CD4-positive, CD25-positive, alpha-beta regulatory T cell (primary cell): ENCODE results near the gene AWAT1. TPM values are rescaled to one million over a fixed set of nuclear protein-coding genes. Genes with fewer than 3 reads are reported as not detected.

ENCODE experiments used
- ATAC-seq, 2 donors: fragments of 150-1000 bp; cut with Tn5 transposase; one replicate each; pipeline ENCODE4 v1.10.0; 2021; ENCODE audit warnings: low read depth in 2 of 2, moderate number of reproducible peaks in 2 of 2, moderate library complexity in 1 of 2
- DNase-seq, 3 donors: peaks; one replicate each; pipeline versions ENCODE4 v3.0.0 to v3.0.0-alpha.2; 2012 to 2022; ENCODE audit warnings: mixed read lengths in 1 of 3
- H3K27ac ChIP-seq: one replicate; pipeline ENCODE4 v1.7.0; 2013; ENCODE audit warnings: mild to moderate bottlenecking, low read length; ENCODE audit not compliant: insufficient read depth, poor library complexity, severe bottlenecking
- H3K27me3 ChIP-seq: one replicate; pipeline ENCODE4 v1.7.0; 2013; ENCODE audit warnings: low read length; ENCODE audit not compliant: control insufficient read depth, insufficient read depth
- H3K36me3 ChIP-seq: one replicate; pipeline ENCODE4 v1.7.0; 2013; ENCODE audit warnings: mild to moderate bottlenecking, low read length, moderate library complexity; ENCODE audit not compliant: control insufficient read depth, insufficient read depth
- H3K4me1 ChIP-seq: 2 replicates; pipeline ENCODE4 v1.7.0; 2013; ENCODE audit warnings: mild to moderate bottlenecking, low read length; ENCODE audit not compliant: insufficient read depth, control insufficient read depth, poor library complexity, severe bottlenecking
- H3K4me3 ChIP-seq: one replicate; pipeline ENCODE4 v1.7.0; 2013; ENCODE audit warnings: low read depth, mild to moderate bottlenecking, low read length, moderate library complexity
- H3K9me3 ChIP-seq, 2 experiments: 1 replicate in 1 of 2; 2 replicates in 1 of 2; pipeline ENCODE4 v1.7.0; 2013; ENCODE audit warnings: low read length in 2 of 2, mild to moderate bottlenecking in 1 of 2, moderate library complexity in 1 of 2; ENCODE audit not compliant: control insufficient read depth in 2 of 2
- H3K27ac Mint-ChIP-seq, 3 donors: one replicate each; pipeline ENCODE4 v1.8.0; 2020 to 2022; ENCODE audit warnings: mild to moderate bottlenecking in 3 of 3, mixed read lengths in 3 of 3, moderate library complexity in 2 of 3
- H3K27me3 Mint-ChIP-seq: one replicate; pipeline ENCODE4 v1.8.0; 2022; ENCODE audit warnings: mild to moderate bottlenecking, mixed read lengths
- H3K36me3 Mint-ChIP-seq: one replicate; pipeline ENCODE4 v1.8.0; 2020; ENCODE audit warnings: mixed read lengths
- H3K4me1 Mint-ChIP-seq, 4 donors: one replicate each; pipeline ENCODE4 v1.8.0; 2020 to 2022; ENCODE audit warnings: mixed read lengths in 4 of 4, mild to moderate bottlenecking in 1 of 4
- H3K4me3 Mint-ChIP-seq, 4 donors: one replicate each; pipeline ENCODE4 v1.8.0; 2020 to 2022; ENCODE audit warnings: mild to moderate bottlenecking in 4 of 4, mixed read lengths in 4 of 4, moderate library complexity in 3 of 4
- H3K9me3 Mint-ChIP-seq, 7 donors: one replicate each; pipeline ENCODE4 v1.8.0; 2020 to 2022; ENCODE audit warnings: mixed read lengths in 7 of 7, mild to moderate bottlenecking in 3 of 7, moderate library complexity in 2 of 7
- polyA plus RNA-seq, 4 donors: library from polyadenylated mRNA; unstranded; fragments of 300-500 nt; fragmentation: Illumina TruSeq; gene quantifications; one replicate each; pipeline ENCODE4 v1.2.3, GENCODE V29; 2021
- total RNA-seq: library from RNA; stranded (reverse); gene quantifications from one replicate; pipeline ENCODE4 v1.2.3, GENCODE V29; 2022

Gene AWAT1
- total and polyA plus RNA-seq, 5 donors from 2014 or later = not detected

GRCh38 chrX:70252491-70252890 lies 18.0 kb downstream of the AWAT1 start:
- Histone ChIP-seq H3K4me1 (no peaks in the 10 kb centered on the region), H3K27ac (no peak overlapping the region), H3K27me3 (no peaks in the 10 kb centered on the region), H3K4me3 (no peak overlapping the region), H3K9me3 (no peaks in the 10 kb centered on the region), H3K36me3 (no peaks in the 10 kb centered on the region)
- H3K9me3 Mint-ChIP-seq = peaks cover 0 to 4% (median 0%) of the 10 kb centered on the region in 7 donors
- no peaks in the 10 kb centered on the region for H3K4me1 Mint-ChIP-seq
- DNase-seq (no peak), ATAC-seq (no peak)
- H3K36me3 Mint-ChIP-seq = no peaks in the 10 kb centered on the region
- no peak overlapping the region for H3K27ac Mint-ChIP-seq
- no peaks in the 10 kb centered on the region for H3K27me3 Mint-ChIP-seq
- no peak overlapping the region for H3K4me3 Mint-ChIP-seq

DNA sequence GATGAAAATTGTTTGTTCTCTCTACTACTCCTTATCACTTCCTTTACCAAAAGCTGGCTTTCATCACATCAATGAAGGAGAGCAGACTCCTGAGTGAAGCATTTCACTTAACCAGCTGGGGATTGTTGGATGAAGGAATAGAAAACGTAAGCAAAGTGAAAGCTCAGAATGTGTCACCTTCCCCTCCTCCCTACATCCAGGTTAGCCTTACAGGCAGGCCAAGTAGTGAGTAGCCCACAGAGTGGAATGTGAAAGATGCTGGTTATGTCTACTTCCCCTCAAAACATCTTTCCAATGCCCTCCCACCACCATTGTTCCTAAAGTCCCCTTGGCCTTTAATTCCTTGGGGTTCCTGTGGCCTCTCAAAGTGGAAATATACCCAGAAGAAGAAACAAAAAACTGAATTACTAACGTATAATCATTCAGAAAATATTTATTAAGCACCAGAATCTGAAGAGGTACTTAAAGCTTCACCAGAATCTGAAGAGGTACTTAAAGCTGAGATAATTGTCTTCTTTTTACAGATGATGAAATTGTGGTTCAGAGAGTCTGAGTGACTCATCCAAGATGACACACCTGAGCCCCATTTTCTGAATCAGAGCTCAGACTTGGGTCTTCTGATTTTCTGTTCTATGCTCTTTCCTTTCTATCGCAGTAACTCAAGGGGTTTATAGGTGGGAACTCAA lies 19.1 kb downstream of the AWAT1 start:
- Histone ChIP-seq H3K27ac (no peak overlapping the region), H3K27me3 (no peaks in the 10 kb centered on the region), H3K4me3 (no peak overlapping the region), H3K9me3 (no peaks in the 10 kb centered on the region), H3K4me1 (no peaks in the 10 kb centered on the region), H3K36me3 (no peaks in the 10 kb centered on the region)
- DNase-seq = no peak
- Mint-ChIP-seq H3K27ac (no peak overlapping the region), H3K36me3 (no peaks in the 10 kb centered on the region), H3K27me3 (no peaks in the 10 kb centered on the region), H3K4me3 (no peak overlapping the region), H3K9me3 (peaks cover 0 to 2% (median 0%) of the 10 kb centered on the region in 7 donors), H3K4me1 (no peaks in the 10 kb centered on the region)
- ATAC-seq = no peak

- ATAC-seq = no peak
- H3K27ac Mint-ChIP-seq = no peak overlapping the region
- H3K4me3 Mint-ChIP-seq = no peak overlapping the region
Measured at GRCh38 chrX:70254063-70254400, 19.6 kb downstream of the AWAT1 start.

DNA sequence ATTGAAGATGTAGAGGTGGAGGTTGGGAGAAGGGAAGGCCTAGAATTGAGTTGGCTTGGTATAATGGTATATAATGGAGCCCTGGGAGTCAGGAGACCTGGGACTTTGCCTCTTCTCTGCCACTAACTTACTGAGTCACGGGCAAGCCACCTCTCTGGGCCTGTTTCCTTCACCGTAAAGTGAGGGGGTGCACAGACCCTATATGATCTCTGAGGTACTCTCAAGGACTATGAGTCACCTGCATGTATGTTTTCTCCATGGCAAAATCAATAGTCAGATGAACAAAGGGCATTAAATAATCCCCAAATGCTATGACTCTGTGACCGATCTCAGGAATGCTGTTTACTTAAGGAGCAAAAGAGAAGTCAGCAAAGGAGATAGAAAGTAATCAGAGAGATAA lies 20.5 kb downstream of the AWAT1 start:
- no peaks in the 10 kb centered on the region for H3K4me1 ChIP-seq
- Mint-ChIP-seq H3K27me3 (no peaks in the 10 kb centered on the region), H3K4me3 (no peak overlapping the region), H3K27ac (no peak overlapping the region), H3K36me3 (no peaks in the 10 kb centered on the region), H3K4me1 (no peaks in the 10 kb centered on the region), H3K9me3 (peaks cover 0 to 1% (median 0%) of the 10 kb centered on the region in 7 donors)
- no peak overlapping the region for H3K27ac ChIP-seq
- H3K36me3 ChIP-seq = no peaks in the 10 kb centered on the region
- no peaks in the 10 kb centered on the region for H3K9me3 ChIP-seq
- DNase-seq = no peak
- ATAC-seq = no peak
- H3K4me3 ChIP-seq = no peak overlapping the region
- no peaks in the 10 kb centered on the region for H3K27me3 ChIP-seq

More at GRCh38 chrX:70254063-70254400, 19.6 kb downstream of the AWAT1 start:
- DNase-seq = no peak
- Histone ChIP-seq H3K4me3 (no peak overlapping the region), H3K9me3 (no peaks in the 10 kb centered on the region), H3K27ac (no peak overlapping the region), H3K27me3 (no peaks in the 10 kb centered on the region), H3K36me3 (no peaks in the 10 kb centered on the region), H3K4me1 (no peaks in the 10 kb centered on the region)
- no peaks in the 10 kb centered on the region for H3K36me3 Mint-ChIP-seq
- H3K27me3 Mint-ChIP-seq = no peaks in the 10 kb centered on the region
- H3K9me3 Mint-ChIP-seq = peaks cover 0 to 2% (median 0%) of the 10 kb centered on the region in 7 donors
- no peaks in the 10 kb centered on the region for H3K4me1 Mint-ChIP-seq

GRCh38 chrX:70255452-70255851 lies 21.0 kb downstream of the AWAT1 start:
- no peak overlapping the region for H3K4me3 Mint-ChIP-seq
- DNase-seq = no peak
- Histone ChIP-seq H3K4me1 (no peaks in the 10 kb centered on the region), H3K27ac (no peak overlapping the region), H3K36me3 (no peaks in the 10 kb centered on the region), H3K27me3 (no peaks in the 10 kb centered on the region), H3K9me3 (no peaks in the 10 kb centered on the region), H3K4me3 (no peak overlapping the region)
- no peak overlapping the region for H3K27ac Mint-ChIP-seq
- ATAC-seq = no peak
- H3K4me1 Mint-ChIP-seq = no peaks in the 10 kb centered on the region
- peaks cover 0 to 1% (median 0%) of the 10 kb centered on the region in 7 donors for H3K9me3 Mint-ChIP-seq
- no peaks in the 10 kb centered on the region for H3K27me3 Mint-ChIP-seq
- no peaks in the 10 kb centered on the region for H3K36me3 Mint-ChIP-seq

GRCh38 chrX:70257423-70258288 lies 23.2 kb downstream of the AWAT1 start:
- Mint-ChIP-seq H3K36me3 (no peaks in the 10 kb centered on the region), H3K4me3 (no peak overlapping the region), H3K27ac (no peak overlapping the region), H3K9me3 (peaks cover 0 to 1% (median 0%) of the 10 kb centered on the region in 7 donors), H3K4me1 (no peaks in the 10 kb centered on the region), H3K27me3 (no peaks in the 10 kb centered on the region)
- Histone ChIP-seq H3K27ac (no peak overlapping the region), H3K9me3 (no peaks in the 10 kb centered on the region), H3K4me1 (no peaks in the 10 kb centered on the region), H3K4me3 (no peak overlapping the region), H3K36me3 (no peaks in the 10 kb centered on the region), H3K27me3 (no peaks in the 10 kb centered on the region)
- ATAC-seq (no peak), DNase-seq (no peak)

DNA sequence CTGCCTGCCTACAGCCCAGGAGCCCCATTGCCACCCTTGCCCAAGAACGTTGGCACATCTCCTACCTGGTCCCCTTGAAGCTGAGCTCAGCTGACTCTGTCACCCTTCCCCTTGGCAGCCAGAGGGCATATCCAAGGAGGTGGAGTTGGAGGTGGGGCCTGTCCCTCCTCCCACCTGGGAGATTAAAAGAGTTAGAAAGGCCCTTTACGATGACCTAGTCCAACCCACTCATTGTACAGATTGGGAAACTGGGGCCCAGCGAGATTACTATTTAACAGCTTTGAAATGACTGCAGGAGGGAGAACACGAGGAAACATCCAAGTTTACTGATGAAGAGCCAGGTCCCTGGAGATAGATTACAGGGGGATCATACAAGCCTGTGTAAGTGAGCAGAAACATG lies 25.6 kb downstream of the AWAT1 start, which contains the start of gene P2RY4:
Gene P2RY4 (minus strand): TSS at position 101 of the 400 bp plus-strand sequence. CDS start 580 bp downstream, outside the sequence.
- Histone ChIP-seq H3K4me1 (no peaks in the 10 kb centered on the region), H3K9me3 (no peaks in the 10 kb centered on the region), H3K4me3 (no peak within 1 kb of the TSS), H3K27me3 (no peaks in the 10 kb centered on the region), H3K27ac (no peak within 1 kb of the TSS), H3K36me3 (no peaks in the 10 kb centered on the region)
- DNase-seq = no peak
- H3K4me1 Mint-ChIP-seq = no peaks in the 10 kb centered on the region
- no peaks in the 10 kb centered on the region for H3K36me3 Mint-ChIP-seq
- H3K9me3 Mint-ChIP-seq = peaks cover 0 to 1% (median 0%) of the 10 kb centered on the region in 7 donors
- ATAC-seq = no peak
- H3K27ac Mint-ChIP-seq = no peak within 1 kb of the TSS
- H3K4me3 Mint-ChIP-seq = no peak within 1 kb of the TSS
- no peaks in the 10 kb centered on the region for H3K27me3 Mint-ChIP-seq
